Medulla oblongata (tissue), 1 donor: ENCODE measurements around the gene ZNF627.
A peak's percentile ranks its signal among the peaks of the same experiment; 100 is the strongest.
"Not testable (repeated sequence)": the region's sequence is repeated elsewhere in the genome, so short reads cannot be mapped to it uniquely, and the experiment has no call there.

Experiments
- DNase-seq: peaks from one replicate; pipeline ENCODE4 v3.0.0-alpha.2; 2015; ENCODE audit errors: extremely low spot score

The ZNF627 gene

GRCh38 chr19:11574689-11575088 is 22.6 kb upstream of the ZNF627 start:
- DNase-seq: no peak

- no peak for DNase-seq
Observed at GRCh38 chr19:11576227-11576626, 21.1 kb upstream of the ZNF627 start.

- no peak for DNase-seq
Observed at GRCh38 chr19:11577451-11578257, 19.6 kb upstream of the ZNF627 start, which contains the start of gene ACP5. TSS of gene ACP5 (minus strand) at chr19:11577645. CDS start at chr19:11577317, 328 bp downstream.

GRCh38 chr19:11578258-11579142 is 18.8 kb upstream of the ZNF627 start:
- peak; percentile 43 for DNase-seq

GRCh38 chr19:11580116-11580515 is 17.2 kb upstream of the ZNF627 start:
- no peak for DNase-seq

- no peak for DNase-seq
Observed at GRCh38 chr19:11581740-11582139, 15.5 kb upstream of the ZNF627 start.

- DNase-seq: no peak
Observed at GRCh38 chr19:11586331-11586730, 11.0 kb upstream of the ZNF627 start.

- DNase-seq: peak; percentile 74
Observed at GRCh38 chr19:11587302-11587974, 9.8 kb upstream of the ZNF627 start.

- no peak for DNase-seq
Observed at GRCh38 chr19:11587975-11588631, 9.2 kb upstream of the ZNF627 start.

GRCh38 chr19:11594084-11594483 is 3.2 kb upstream of the ZNF627 start:
- DNase-seq: no peak

GRCh38 chr19:11596156-11596555 is 1.1 kb upstream of the ZNF627 start:
- DNase-seq: no peak

- no peak for DNase-seq
Observed at GRCh38 chr19:11598103-11598483, 810 bp downstream of the ZNF627 start.

- no peak for DNase-seq
Observed at GRCh38 chr19:11598746-11599145, 1.5 kb downstream of the ZNF627 start.

- not testable (repeated sequence) for DNase-seq
Observed at GRCh38 chr19:11599704-11600103, 2.4 kb downstream of the ZNF627 start.

GRCh38 chr19:11606484-11606883 is 9.2 kb downstream of the ZNF627 start:
- DNase-seq: no peak

- no peak for DNase-seq
Observed at GRCh38 chr19:11611730-11612129, 14.4 kb downstream of the ZNF627 start.

GRCh38 chr19:11612816-11613511 is 15.7 kb downstream of the ZNF627 start:
- DNase-seq: no peak

- DNase-seq: no peak
Observed at GRCh38 chr19:11617180-11618062, 20.1 kb downstream of the ZNF627 start.

- DNase-seq: no peak
Observed at GRCh38 chr19:11620553-11620952, 23.3 kb downstream of the ZNF627 start.

- not testable (repeated sequence) for DNase-seq
Observed at GRCh38 chr19:11622401-11622800, 25.1 kb downstream of the ZNF627 start.
